CD4-positive, alpha-beta T cell treated with Interferon gamma for 1 hour (primary cell): ENCODE data around the gene GBGT1.
"Not testable (repeated sequence)": the region's sequence is repeated elsewhere in the genome, so short reads cannot be mapped to it uniquely, and the experiment has no call there.

Experiments
- DNase-seq: peaks from one replicate; pipeline ENCODE4 v3.0.0-alpha.2; 2020

Gene GBGT1

GRCh38 chr9:133163504-133164172 is at the start of gene GBGT1:
Gene GBGT1 (minus strand): TSS chr9:133163914. CDS start chr9:133162412, 1,502 bp downstream.
- DNase-seq: peak; percentile 55

GRCh38 chr9:133210609-133211008 is 46.9 kb upstream of the GBGT1 start:
- DNase-seq: no peak

DNA sequence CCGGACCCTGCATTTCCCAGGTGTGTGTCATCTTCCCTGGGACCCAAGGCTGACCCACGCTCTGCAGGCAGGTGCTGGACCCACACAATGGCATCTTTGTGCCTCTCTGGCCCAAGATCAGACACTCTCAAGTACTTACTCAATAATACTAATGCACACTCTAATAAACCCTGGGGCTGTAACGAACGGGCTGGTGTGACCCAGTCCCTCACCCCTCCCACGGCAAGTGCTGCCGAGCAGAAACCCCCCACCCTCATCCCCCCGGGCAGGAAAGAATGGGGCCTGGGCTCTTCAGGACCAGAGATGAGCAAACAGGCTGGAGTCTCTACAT is 46.5 kb upstream of the GBGT1 start:
- no peak for DNase-seq

GRCh38 chr9:133209327-133210201 is 45.9 kb upstream of the GBGT1 start:
- not testable (repeated sequence) for DNase-seq

DNA sequence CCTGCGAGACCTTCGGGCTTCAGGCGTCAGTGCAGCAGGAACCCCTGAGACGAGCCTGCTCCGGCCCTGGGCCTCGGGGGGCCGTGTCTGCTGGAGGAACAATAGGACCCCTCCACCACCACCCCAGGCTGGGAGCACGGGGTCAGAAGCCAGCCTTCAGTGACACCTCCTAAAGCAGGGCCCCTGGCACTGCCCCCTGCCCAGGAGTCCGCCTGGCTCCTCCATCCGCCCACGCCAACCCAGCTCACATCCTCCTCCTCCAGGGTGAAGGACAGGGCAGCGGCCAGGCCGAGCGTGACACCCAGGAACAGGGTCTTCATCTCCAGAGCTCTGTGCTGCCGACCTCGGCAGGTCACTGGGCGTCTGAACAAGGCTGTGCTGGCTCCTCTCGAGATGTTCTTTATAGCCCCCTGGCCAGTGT is 45.2 kb upstream of the GBGT1 start, which contains the start of gene OBP2B:
TSS of gene OBP2B (minus strand) at position 371 of the 421 bp plus-strand sequence. CDS start at position 320, 51 bp downstream.
- not testable (repeated sequence) for DNase-seq

DNA sequence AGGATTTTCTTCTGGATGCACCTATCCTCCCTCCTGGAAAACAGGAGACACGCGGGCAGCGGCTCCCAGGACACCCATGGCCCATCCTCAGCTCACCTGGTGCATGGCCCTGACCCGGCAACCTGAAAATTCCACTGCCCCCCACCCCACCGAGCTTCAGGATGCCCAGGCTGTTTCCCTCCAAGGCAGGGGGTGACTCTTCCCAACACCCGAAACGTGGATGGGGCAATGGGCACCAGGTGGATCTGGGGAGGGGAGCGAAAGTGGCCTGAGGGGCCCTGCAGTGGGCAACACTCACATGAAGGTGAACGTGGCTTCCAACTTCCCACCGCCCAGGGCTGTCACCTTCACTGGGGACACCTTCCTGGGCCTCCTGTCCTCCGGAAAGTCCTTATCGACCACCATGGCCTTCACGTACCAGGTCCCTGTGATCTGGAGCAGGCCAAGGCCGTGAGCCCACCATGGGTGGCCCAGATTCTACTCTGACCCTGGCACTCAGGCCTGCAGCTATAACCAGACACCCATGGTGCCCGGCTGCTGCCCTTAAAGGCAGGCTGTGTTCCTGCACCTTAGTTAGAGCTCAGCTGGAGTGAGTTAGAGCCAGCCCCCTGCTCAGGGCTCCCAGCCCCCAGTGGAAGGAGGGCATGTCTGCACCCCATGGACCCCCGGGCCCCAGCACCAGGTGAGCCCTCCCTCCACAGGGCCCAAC is 44.6 kb upstream of the GBGT1 start:
- DNase-seq: not testable (repeated sequence)

GRCh38 chr9:133207540-133208170 is 43.9 kb upstream of the GBGT1 start:
- DNase-seq: no peak

GRCh38 chr9:133207021-133207531 is 43.4 kb upstream of the GBGT1 start:
- DNase-seq: no peak

- DNase-seq: no peak
Observed at GRCh38 chr9:133205996-133206931, 42.5 kb upstream of the GBGT1 start.

DNA sequence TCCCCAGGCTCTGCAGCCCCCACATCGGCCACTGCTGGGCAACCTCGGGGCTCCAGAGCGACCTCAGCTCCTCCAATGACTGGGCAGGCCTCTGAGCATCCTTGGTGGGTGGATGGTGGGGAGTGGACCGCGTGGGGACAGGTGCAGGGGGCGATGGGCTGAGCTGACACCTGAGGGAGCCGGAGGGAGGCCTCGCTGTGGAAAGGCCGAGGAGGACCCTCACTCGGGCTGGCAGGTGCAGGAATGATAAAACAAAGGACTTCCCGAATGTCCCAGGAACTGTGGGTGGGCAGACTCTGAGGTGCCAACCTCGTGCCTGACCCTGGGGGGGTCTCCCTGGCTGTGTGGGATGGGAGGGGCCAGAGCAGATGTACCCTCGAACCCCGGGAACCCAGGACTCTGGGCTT is 41.8 kb upstream of the GBGT1 start:
- not testable (repeated sequence) for DNase-seq

- no peak for DNase-seq
Observed at GRCh38 chr9:133204993-133205336, 41.3 kb upstream of the GBGT1 start.

GRCh38 chr9:133204335-133204992 is 40.8 kb upstream of the GBGT1 start:
- DNase-seq: no peak

DNA sequence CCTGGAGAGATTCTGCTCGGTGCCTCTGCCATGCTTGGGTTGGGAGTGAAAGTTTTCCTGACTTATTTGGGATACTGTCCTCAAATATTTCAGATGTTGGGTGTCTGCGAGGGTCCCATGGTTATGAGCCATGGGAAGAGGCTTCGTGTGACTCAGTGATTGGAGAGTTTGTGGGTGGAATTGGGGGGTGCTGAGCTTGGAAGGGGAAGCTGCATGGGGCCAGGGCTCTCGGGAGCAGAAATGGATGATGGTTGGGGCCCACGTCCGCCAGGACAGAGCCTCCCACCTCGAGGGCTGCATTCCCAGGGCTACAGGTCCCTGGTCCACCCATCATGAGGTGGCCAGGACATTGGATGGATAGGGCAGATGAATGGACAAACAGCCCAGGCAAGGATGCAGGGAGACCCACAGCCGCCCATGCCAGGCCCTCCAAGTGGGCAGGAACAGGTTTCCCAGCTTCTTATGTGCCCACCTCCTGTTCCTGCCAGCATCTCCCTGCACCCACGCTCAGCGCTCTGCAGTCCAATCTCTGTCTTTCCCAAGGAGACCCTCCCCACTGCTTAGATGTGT is 39.9 kb upstream of the GBGT1 start:
- no peak for DNase-seq

DNA sequence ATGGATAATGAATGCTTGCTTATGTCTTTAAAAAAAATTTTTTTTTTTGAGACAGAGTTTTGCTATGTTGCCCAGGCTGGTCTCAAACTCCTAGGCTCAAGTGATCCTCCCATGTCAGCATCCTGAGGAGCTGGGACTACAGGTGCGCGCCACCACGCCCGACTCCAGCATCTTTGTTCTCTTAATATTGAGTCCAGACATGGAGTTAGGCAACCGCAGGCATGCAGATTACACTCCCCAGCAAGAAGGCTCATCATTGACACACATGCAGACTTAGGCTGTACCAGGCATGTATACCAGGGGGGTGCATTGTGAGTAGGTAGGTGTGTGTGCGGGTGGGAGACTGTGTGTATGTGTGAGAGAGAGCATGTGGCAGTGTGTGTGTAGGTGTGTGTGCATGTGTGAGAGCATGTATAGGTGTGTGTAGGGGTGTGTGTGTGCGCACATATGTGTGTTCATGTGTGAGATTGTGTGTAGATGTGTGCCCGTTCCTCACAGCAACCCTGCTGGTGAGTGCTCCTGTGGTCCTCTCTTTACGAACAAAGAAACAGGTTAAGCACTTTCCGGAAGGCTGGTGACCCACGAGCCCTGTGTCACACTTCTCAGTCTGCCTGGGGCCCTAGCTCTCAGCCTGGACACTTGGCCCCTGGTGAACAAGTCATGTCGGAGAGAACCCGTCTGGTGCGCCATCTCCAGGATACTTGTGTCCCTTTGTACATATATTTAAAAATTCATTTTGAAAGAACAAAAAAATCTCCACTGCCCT is 39.2 kb upstream of the GBGT1 start:
- DNase-seq: no peak

DNA sequence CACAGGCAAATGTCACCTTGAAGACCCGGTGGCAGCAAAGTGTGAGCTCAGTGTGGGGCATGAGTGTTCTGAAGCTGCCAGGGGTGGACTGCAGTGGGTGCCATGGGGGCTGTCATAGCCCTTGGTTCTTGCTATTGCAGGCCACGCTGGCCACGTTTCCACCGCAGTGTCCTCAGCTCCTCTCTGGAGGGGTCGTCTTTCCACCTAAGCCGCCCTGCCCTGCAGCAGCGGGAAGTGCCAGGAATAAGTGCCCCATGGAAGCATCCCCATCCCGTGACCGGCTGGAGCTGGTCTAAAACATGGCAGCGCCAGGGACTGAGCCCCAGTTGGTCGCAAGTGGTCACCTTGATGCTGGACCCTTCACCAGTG is 38.4 kb upstream of the GBGT1 start:
- no peak for DNase-seq

DNA sequence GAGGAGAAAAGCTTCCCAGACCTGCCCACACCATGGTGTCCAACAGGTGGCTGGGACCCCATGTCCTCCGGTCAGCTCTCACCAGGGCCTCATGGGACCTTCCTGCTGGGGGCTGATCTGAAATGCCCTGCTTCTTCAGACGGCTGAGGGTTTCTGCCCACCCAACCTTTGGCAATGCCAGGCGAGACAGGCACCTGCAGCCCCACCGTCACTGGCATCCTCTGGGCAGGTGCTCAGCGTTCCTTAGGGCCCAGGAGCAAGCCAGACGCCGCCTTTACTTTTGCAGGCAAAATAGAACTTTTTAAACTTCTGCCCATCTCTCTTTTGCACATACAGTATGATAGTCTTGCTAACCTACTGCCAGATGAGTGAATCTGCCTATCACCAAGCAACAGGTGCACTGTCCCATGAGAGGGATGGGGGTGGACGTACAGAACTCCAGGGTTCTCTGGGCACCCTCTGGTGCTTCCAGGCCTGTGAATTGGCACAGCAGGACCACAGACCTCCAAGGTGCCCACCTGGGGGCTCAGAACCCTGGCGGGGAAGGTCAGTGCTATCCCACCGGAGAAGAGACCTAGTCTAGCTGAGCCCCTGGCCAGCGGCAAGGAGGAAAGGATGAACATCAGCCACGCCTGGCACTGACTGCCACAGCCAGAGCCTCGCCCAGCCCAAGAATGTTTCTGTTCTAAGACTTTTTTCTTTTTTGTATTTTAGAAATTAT is 37.9 kb upstream of the GBGT1 start:
- DNase-seq: no peak

DNA sequence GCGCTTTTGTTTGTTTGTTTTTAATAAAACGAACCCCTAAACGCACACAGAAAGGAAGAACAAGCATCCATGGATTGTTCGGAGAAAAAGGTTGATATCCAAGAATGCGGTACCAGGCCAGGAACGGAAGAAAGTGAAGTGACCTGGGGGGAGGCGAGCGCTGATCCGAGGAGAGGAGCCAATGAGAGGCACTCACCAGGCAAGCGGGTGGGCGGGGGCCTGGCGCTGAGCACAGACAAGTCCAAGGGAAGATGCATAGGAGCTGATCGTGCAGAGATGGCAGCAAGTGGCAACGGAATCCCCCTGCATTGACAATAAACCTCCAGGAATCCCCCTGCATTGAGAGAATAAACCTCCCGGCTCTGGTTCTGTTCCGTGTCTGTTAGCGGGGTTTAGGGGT is 36.9 kb upstream of the GBGT1 start:
- DNase-seq: no peak

DNA sequence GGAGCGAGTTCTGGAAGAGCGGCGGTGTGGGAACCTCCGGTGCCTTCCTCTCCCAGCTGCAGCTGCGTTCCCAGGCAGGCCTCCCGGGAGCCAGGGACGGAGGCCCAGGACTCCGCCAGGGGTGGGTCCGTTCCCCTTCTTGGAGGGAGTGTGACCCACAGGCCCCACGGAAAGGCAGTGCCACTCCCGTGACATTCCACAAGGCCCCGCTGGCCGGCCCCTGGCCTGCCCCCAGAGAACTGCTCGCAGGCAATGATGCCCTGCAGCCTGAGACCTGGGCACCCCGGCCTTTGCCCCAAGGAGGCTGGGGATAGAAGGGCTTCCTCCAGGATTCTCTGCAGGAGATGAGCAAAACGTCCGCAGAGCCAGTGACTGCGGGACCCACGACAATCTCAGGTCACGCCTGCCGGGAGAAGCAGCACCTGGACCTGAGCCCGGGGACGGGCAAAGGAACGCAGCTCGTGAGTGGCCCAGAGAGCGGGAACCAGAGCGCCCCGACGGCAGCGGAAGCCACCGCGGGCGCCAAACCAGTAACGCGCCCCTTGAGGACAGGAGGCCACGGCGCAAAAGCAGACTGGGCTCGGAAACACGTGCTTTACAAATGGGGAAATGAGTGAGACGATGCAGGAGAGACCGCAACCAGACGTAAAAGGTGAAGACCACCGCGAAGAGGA is 36.1 kb upstream of the GBGT1 start:
- peak; percentile 43 for DNase-seq

GRCh38 chr9:133195029-133195428 is 31.3 kb upstream of the GBGT1 start:
- no peak for DNase-seq
